Transverse colon (tissue), 4 donors: ENCODE data around the gene LCP2. TPM values are rescaled to one million over a fixed set of nuclear protein-coding genes. Genes with fewer than 3 reads are reported as not detected.

Experiments
- DNase-seq: peaks from one replicate; pipeline ENCODE4 v3.0.0-alpha.2; 2019
- H3K27ac ChIP-seq, 4 donors: fragments of 200-600 bp; sonication (generic); 2 replicates each; pipeline ENCODE4 v1.5.1; 2016 to 2018; ENCODE audit warnings: inconsistent platforms in 4 of 4
- H3K27me3 ChIP-seq: fragments of 200-600 bp; sonication (generic); 2 replicates; pipeline ENCODE4 v1.5.1; 2017; ENCODE audit warnings: inconsistent platforms
- H3K36me3 ChIP-seq, 4 donors: fragments of 200-600 bp; sonication (generic); 2 replicates each; pipeline ENCODE4 v1.5.1; 2017 to 2019; ENCODE audit warnings: inconsistent platforms in 4 of 4
- H3K4me1 ChIP-seq, 4 donors: fragments of 200-600 bp; sonication (generic); 2 replicates each; pipeline ENCODE4 v1.5.1; 2017 to 2020; ENCODE audit warnings: inconsistent platforms in 4 of 4
- H3K4me3 ChIP-seq, 4 donors: fragments of 200-600 bp; sonication (generic); 1 replicate in 1 of 4; 2 replicates in 3 of 4; pipeline versions ENCODE4 v1.5.1 to v1.6.1; 2017 to 2019; ENCODE audit warnings: inconsistent platforms in 4 of 4
- H3K9me3 ChIP-seq, 2 donors: fragments of 200-600 bp; sonication (generic); 2 replicates each; pipeline ENCODE4 v1.5.1; 2017 to 2019; ENCODE audit warnings: inconsistent platforms in 2 of 2
- EP300 ChIP-seq: sonication (generic); formaldehyde crosslinking; IDR thresholded peaks from one replicate; pipeline ENCODE4 v1.6.1; 2017; ENCODE audit warnings: antibody characterized with exemption, low read depth
- POLR2A ChIP-seq: fragments of 450-650 bp; IDR thresholded peaks from one replicate; pipeline ENCODE4 v1.6.1; 2016; ENCODE audit warnings: antibody characterized with exemption, mild to moderate bottlenecking, moderate library complexity
- POLR2AphosphoS5 ChIP-seq, 3 donors: sonication (generic); formaldehyde crosslinking; IDR thresholded peaks; one replicate each; pipeline ENCODE4 v1.6.1; 2016; ENCODE audit warnings: antibody characterized with exemption in 3 of 3
- WGBS, 2 donors: methylation state at CpG; one replicate each; pipeline ENCODE4 v1.1.5; 2018; ENCODE audit warnings: low coverage in 1 of 2; 5-methylcytosine and 5-hydroxymethylcytosine counted together
- in situ Hi-C, 4 donors: fragments of 200-750 bp; cut with MboI; loops; one replicate each; pipeline versions ENCODE4 v1.15.0 to v1.15.1; 2017; ENCODE audit warnings: low sequenced_read_pairs in 3 of 4, low pct_ligation_motif_present in 1 of 4, low pct_unique_long_range_greater_than_20kb in 1 of 4
- intact Hi-C: fragments of 100-400 bp; cut with DNase I; formaldehyde crosslinking; loops from one replicate; pipeline ENCODE4 v1.15.1; 2023; ENCODE audit warnings: low total_unique reads
- total RNA-seq, 4 donors: library from RNA; depleted of rRNA; stranded (reverse); fragments of >200 nt; gene quantifications; one replicate each; pipeline ENCODE4 v1.1.0, GENCODE V29; 2016
- TF ChIP-seq, protein P1 (sequence below), 5 experiments: fragments of 200-600 bp in 3 of 5; fragments of 450-650 bp in 2 of 5; sonication (generic) in 3 of 5; IDR thresholded peaks; 1 replicate in 2 of 5; 2 replicates in 3 of 5; pipeline ENCODE4 v1.5.1; 2016 to 2017; ENCODE audit warnings: antibody characterized with exemption in 5 of 5, inconsistent platforms in 3 of 5, mild to moderate bottlenecking in 2 of 5, moderate library complexity in 1 of 5

The LCP2 gene
- total RNA-seq, 4 donors from 2014 or later: 2.6 to 33.0 (median 23.3) TPM

DNA sequence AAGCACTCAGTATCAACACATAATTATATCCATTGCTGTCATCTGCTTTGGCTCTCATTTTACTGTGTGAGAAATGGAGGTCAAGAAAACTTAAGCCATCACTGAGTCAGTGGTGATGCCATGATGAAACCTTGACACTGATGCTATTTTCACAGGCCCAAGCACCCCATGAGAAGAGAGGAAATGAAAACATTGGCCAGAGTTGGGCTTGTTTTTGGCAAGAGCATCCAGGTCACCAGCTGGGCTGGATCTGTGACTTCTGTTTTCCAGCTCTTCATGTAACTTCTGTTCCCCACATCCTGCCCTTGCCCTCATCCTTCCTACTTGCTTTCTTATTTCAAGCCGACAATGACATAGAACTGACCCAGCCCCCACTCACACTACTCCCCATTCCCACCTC is 10.0 kb downstream of the LCP2 start:
- Histone ChIP-seq H3K9me3 (no peaks in the 10 kb centered on the region), H3K27ac (peak overlapping the region; percentile 46 to 69 (median 62)), H3K4me3 (no peak overlapping the region), H3K27me3 (no peaks in the 10 kb centered on the region), H3K4me1 (peaks cover 0 to 26% (median 2%) of the 10 kb centered on the region in 4 donors), H3K36me3 (no peaks in the 10 kb centered on the region)
- intact Hi-C loops: no loop called here
- TF ChIP-seq EP300: no peak
- TF ChIP-seq, protein P1, sequence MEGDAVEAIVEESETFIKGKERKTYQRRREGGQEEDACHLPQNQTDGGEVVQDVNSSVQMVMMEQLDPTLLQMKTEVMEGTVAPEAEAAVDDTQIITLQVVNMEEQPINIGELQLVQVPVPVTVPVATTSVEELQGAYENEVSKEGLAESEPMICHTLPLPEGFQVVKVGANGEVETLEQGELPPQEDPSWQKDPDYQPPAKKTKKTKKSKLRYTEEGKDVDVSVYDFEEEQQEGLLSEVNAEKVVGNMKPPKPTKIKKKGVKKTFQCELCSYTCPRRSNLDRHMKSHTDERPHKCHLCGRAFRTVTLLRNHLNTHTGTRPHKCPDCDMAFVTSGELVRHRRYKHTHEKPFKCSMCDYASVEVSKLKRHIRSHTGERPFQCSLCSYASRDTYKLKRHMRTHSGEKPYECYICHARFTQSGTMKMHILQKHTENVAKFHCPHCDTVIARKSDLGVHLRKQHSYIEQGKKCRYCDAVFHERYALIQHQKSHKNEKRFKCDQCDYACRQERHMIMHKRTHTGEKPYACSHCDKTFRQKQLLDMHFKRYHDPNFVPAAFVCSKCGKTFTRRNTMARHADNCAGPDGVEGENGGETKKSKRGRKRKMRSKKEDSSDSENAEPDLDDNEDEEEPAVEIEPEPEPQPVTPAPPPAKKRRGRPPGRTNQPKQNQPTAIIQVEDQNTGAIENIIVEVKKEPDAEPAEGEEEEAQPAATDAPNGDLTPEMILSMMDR (IDR thresholded peaks at IDR 0.05): no peak
- peak; percentile 39 to 57 (median 44) for TF ChIP-seq POLR2AphosphoS5 (IDR thresholded peaks at IDR 0.05)
- no peak for TF ChIP-seq POLR2A
- in situ Hi-C loops: no loop called here
- 55% methylated on average over 1 of the region's 1 CpG; no CpG with 5 or more reads in 1 of the 2 donors for WGBS, 2 donors
- DNase-seq: peak; percentile 51

DNA sequence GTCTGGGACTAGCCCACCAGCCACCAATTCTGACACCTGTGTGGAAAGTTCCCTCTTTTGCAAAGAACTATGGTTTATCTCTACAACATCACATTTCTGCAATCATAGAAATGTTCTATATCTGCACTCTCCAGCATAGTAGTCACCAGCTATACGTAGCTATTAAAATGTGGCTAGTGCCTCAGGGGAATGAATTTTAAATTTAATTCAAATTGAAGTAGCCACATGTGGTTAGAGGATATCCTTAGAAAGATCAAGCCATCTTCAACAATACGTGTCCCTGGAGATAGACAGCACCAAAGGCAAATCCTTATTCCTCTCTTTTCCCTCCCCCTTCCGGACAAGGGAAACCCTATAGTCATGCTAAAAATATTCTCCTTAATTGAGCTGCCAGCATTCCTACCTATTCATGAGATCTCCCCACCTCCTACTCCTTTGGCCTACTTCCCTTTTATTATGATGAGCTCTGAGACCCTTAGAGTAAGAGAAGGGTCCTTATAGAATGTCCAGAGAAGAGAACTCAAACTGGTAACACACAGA is 11.1 kb downstream of the LCP2 start:
- no peaks in the 10 kb centered on the region for H3K27me3 ChIP-seq
- no peaks in the 10 kb centered on the region for H3K36me3 ChIP-seq
- no peaks in the 10 kb centered on the region for H3K9me3 ChIP-seq
- in situ Hi-C loops: no loop called here
- TF ChIP-seq, protein P1 (IDR thresholded peaks at IDR 0.05): no peak
- TF ChIP-seq POLR2AphosphoS5 (IDR thresholded peaks at IDR 0.05): no peak
- peaks cover 0 to 26% (median 2%) of the 10 kb centered on the region in 4 donors for H3K4me1 ChIP-seq
- no peak overlapping the region for H3K27ac ChIP-seq
- WGBS, 2 donors: 84 to 88% methylated on average over 1 to 3 of the region's 3 CpGs
- no peak overlapping the region for H3K4me3 ChIP-seq
- DNase-seq: no peak
- intact Hi-C loops: no loop called here

DNA sequence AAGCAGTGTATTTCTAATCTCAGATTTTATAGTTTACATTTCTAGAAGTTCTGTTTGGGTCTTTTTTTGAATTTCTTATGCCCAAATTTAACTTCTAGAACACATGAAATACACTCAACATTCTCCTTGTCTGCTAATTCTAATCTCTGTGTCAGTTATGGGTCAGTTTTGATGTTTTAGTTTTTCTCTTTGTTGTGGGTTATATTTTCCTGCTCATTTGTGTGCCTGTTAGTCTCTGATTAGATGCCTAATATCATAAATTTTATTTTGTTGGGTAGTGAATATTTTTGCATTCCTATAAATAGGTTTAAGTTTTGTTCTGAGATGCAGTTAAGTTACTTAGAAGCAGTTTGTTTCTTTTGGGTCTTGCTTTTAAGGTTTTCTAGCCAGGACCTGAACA is 12.4 kb downstream of the LCP2 start:
- DNase-seq: no peak
- intact Hi-C loops: no loop called here
- H3K4me3 ChIP-seq: no peak overlapping the region
- TF ChIP-seq, protein P1 (IDR thresholded peaks at IDR 0.05): no peak
- in situ Hi-C loops: no loop called here
- no peaks in the 10 kb centered on the region for H3K27me3 ChIP-seq
- peaks cover 2 to 32% (median 6%) of the 10 kb centered on the region in 4 donors for H3K4me1 ChIP-seq
- no peak overlapping the region for H3K27ac ChIP-seq
- H3K36me3 ChIP-seq: no peaks in the 10 kb centered on the region
- H3K9me3 ChIP-seq: no peaks in the 10 kb centered on the region

DNA sequence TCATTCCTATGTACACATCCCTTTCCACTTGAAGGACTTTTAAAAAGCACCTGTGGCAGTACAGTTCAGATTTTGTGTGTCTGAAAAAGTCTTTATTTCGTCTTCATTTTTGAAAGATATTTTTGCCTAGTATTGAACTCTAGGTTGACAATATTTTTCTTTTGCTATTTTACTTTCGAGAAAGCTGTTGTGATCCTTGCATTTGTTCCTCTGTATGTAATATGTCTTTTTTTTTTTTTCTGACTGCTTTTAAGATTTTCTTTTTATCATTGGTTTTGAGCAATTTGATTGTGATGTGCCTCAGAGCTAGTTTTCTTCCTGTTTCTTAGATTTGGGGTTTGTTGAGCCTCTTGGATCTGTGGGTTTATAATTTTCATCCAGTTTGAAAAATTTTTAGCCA is 13.3 kb downstream of the LCP2 start:
- WGBS, 2 donors: 74 to 87% methylated on average over 2 of the region's 2 CpGs
- intact Hi-C loops: no loop called here
- H3K4me3 ChIP-seq: no peak overlapping the region
- no peak for DNase-seq
- no peak for TF ChIP-seq POLR2A
- TF ChIP-seq, protein P1 (IDR thresholded peaks at IDR 0.05): no peak
- no peak for TF ChIP-seq POLR2AphosphoS5 (IDR thresholded peaks at IDR 0.05)
- no peak for TF ChIP-seq EP300
- H3K9me3 ChIP-seq: no peaks in the 10 kb centered on the region
- no peaks in the 10 kb centered on the region for H3K36me3 ChIP-seq
- peaks cover 3 to 37% (median 15%) of the 10 kb centered on the region in 4 donors for H3K4me1 ChIP-seq
- H3K27me3 ChIP-seq: no peaks in the 10 kb centered on the region
- in situ Hi-C loops: no loop called here
- no peak overlapping the region for H3K27ac ChIP-seq
